HG02943 (cell line): Measurements from ENCODE around the gene ERC2.

Experiments used
- ATAC-seq: cut with Tn5 transposase; IDR thresholded peaks from one replicate; pipeline ENCODE4 v1.9.1; 2021; ENCODE audit warnings: mild to moderate bottlenecking, low read depth, moderate library complexity; ENCODE audit not compliant: unreplicated experiment

Gene ERC2

GRCh38 chr3:56321383-56321782 lies 146.9 kb downstream of the ERC2 start:
- ATAC-seq, result no peak

- no peak for ATAC-seq
These were observed 147.4 kb downstream of the ERC2 start for GRCh38 chr3:56320883-56321282.

GRCh38 chr3:56318891-56319290 lies 149.4 kb downstream of the ERC2 start:
- ATAC-seq, result no peak

GRCh38 chr3:56316944-56317343 lies 151.3 kb downstream of the ERC2 start:
- ATAC-seq, result no peak

DNA sequence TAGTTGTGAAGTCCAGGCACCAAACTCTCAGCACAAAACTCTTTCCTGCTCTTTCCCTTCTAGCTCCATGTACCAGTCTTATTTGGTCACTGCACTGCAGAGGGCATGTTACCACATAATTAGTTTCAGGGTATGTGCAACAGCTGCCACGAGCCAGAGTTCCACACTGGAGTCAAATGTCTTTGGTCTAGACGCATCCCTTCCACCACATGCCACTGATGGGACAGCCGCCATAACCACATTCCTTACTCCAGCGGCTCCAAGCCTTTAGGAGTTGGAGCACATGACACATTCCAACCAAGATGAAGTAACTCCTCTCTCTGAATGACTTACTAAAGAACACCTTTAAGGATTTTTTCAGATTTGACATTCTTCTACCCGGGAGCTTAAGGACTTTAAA lies 153.4 kb downstream of the ERC2 start:
- no peak for ATAC-seq

- no peak for ATAC-seq
These were observed 158.8 kb downstream of the ERC2 start for GRCh38 chr3:56309465-56309864.

- no peak for ATAC-seq
These were observed 159.8 kb downstream of the ERC2 start for GRCh38 chr3:56308471-56308870.

GRCh38 chr3:56304069-56304468 lies 164.2 kb downstream of the ERC2 start:
- ATAC-seq, result no peak

- no peak for ATAC-seq
These were observed 164.8 kb downstream of the ERC2 start for GRCh38 chr3:56303487-56303886.

- no peak for ATAC-seq
These were observed 165.8 kb downstream of the ERC2 start for GRCh38 chr3:56302417-56302816.

GRCh38 chr3:56297281-56297840 lies 170.9 kb downstream of the ERC2 start:
- no peak for ATAC-seq

- no peak for ATAC-seq
These were observed 171.9 kb downstream of the ERC2 start for GRCh38 chr3:56296361-56296760.

GRCh38 chr3:56295161-56295560 lies 173.1 kb downstream of the ERC2 start:
- no peak for ATAC-seq

DNA sequence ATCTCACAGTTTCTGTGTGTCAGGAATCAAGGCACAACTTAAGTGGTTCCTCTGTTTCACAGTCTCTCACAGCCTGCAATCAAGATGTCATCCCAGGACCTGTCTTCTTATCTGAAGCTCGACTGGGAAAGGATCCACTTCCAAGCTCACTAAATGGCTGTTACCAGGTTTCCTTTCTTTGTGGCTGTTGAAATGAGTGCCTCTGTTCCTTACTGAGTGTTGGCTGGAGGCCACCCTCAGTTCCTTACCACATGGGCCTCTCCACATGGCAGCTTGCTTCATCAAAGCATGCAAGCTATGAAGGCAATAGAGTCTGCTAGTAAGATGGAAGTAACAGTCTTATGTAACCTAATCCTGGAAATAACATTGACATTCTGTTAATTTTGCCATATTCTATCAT lies 174.0 kb downstream of the ERC2 start:
- no peak for ATAC-seq

DNA sequence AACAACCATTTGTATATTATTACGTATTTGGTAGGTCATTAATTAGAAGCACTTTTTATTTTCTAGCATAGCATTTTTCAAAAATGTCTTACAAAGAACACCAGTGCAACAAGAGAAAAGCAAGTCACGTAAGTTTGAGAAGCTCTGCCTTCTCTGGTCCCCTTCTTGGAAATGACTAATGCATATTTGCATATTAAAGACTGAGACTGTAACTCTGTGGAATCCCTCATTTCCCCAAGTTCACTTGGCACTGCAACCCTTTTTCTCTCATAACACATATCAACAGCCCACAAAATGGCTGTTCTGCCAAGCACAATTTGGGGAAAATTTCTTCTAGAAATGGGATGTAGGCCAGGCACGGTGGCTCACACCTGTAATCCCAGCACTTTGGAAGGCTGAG lies 176.3 kb downstream of the ERC2 start:
- ATAC-seq, result no peak

- no peak for ATAC-seq
These were observed 177.0 kb downstream of the ERC2 start for GRCh38 chr3:56291244-56291680.

GRCh38 chr3:56290374-56290773 lies 177.9 kb downstream of the ERC2 start:
- ATAC-seq, result no peak

DNA sequence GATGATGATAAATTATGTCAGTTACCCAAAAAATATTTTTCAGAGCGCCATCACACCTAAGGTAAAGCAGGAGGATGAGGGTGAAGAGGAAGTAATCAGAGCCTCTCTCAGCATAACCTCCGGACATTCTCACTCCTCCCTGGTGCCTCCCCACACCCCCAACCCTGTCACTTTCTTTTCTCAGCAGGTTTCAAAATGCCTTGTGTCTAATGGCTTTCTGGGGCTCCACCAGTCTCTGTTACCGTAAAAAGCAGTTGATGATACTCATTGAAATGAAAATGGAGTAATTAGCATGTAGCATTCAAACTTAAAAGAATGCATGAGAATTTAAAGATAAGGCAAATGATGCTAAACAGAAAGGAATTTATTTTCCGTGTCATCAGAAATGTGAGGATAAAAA lies 180.0 kb downstream of the ERC2 start:
- no peak for ATAC-seq

DNA sequence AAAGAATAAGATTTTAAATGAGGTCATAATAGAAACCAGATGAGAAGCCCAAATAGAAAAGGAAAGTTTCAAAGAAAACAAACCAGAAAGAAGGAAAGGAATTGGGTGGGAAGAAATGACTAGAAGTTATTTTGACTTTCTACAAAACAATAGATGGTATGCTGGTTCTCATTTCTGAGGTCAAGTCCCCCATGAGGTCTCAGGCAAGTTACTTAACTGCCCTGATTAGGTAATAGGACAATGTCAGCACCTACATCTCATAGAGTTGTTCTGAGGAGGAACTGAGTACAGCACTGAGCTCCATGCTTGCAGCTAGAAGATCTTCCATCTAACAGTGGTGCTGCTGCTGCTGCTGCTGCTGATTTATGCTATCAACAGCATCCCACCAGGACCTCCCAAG lies 185.9 kb downstream of the ERC2 start:
- ATAC-seq, result no peak

DNA sequence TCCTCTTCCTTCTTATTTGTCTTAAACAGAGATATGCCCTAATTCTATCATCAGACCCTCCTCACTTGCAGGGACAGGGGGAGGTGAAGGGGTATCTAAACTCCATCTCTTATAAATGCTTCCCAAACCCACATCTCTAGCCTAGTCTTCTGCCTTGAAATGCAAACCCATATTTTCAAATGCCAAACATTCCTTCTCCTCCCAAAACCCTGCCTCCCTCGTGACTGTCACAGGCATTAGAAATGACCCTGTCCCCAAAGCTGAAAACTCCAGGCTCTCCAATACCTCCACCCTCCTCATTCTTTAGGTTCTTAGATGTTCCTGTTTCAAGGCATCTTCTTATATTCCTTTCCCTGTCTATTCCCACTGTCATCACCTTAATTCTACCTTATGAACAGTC lies 191.0 kb downstream of the ERC2 start:
- ATAC-seq, result no peak

GRCh38 chr3:56275120-56275519 lies 193.1 kb downstream of the ERC2 start:
- no peak for ATAC-seq

DNA sequence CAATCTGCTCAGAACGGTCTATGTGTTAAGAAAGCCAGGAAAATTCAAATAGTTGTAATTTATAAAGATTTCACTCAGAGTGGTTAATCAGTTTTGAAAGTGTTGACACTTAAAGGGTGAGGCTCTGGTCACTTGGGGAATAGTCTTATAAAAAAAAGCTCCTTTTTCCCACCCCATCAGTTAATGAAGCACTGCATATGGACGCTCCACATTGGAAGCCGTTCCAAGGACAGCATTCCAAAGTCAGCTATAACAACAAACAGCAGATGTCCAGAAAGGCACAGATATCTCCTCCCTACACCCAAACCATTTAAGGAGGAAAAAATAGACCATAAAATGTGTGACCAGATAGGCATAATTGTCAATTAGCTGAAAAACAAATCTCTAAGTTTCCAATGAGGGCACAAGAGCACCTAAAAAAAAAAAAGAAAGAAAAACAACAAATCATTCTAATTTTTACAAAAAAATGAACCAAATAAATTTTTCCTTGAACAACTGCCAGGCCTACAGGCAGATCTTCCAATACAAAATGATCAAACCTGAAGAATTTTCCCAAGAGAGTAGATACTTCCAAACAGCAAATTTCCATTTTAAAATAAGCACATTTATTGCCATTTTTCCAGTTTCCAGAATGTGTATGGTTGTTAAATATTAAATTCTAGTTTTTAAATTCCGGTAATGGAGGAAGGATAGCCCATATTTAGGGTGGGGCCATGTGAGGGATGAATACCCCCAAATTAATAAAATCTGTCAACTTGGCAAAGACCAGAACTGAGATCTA lies 198.3 kb downstream of the ERC2 start:
- ATAC-seq, result no peak
